Keratinocyte (primary cell): ENCODE measurements around the gene CACNA1C. TPM values are rescaled to one million over a fixed set of nuclear protein-coding genes. Genes with fewer than 3 reads are reported as not detected.

Source experiments
- DNase-seq: peaks from one replicate; pipeline ENCODE4 v3.0.0-alpha.2; 2011; ENCODE audit warnings: low read depth, missing footprints, low spot score
- FAIRE-seq: peaks from 2 replicates; lab custom pipeline; 2011; peaks lifted over from hg19 to GRCh38; lab: Jason Lieb, UNC
- H2AFZ ChIP-seq: 2 replicates; pipeline ENCODE4 v1.6.0; 2012; ENCODE audit warnings: low read length, control low read depth, inconsistent platforms; ENCODE audit not compliant: control insufficient read depth
- H3K27ac ChIP-seq: 2 replicates; pipeline ENCODE4 v1.5.1; 2011; ENCODE audit warnings: low read length; ENCODE audit not compliant: control insufficient read depth, insufficient read depth
- H3K27me3 ChIP-seq: 3 replicates; pipeline ENCODE4 v1.6.0; 2011; ENCODE audit warnings: low read length; ENCODE audit not compliant: control insufficient read depth, insufficient read depth; ENCODE audit errors: extremely low read depth
- H3K36me3 ChIP-seq, 2 experiments: 2 replicates in 1 of 2; 3 replicates in 1 of 2; pipeline ENCODE4 v1.5.1; 2011; ENCODE audit warnings: low read length in 2 of 2, mild to moderate bottlenecking in 1 of 2; ENCODE audit not compliant: control insufficient read depth in 2 of 2, insufficient read depth in 2 of 2; ENCODE audit errors: extremely low read depth in 1 of 2
- H3K4me1 ChIP-seq: 3 replicates; pipeline ENCODE4 v1.5.1; 2011; ENCODE audit warnings: low read length; ENCODE audit not compliant: control insufficient read depth, insufficient read depth; ENCODE audit errors: extremely low read depth
- H3K4me2 ChIP-seq: 3 replicates; pipeline ENCODE4 v1.6.0; 2011; ENCODE audit warnings: low read depth, low read length; ENCODE audit not compliant: control insufficient read depth, insufficient read depth; ENCODE audit errors: extremely low read depth
- H3K4me3 ChIP-seq, 3 experiments: fragments of 200-600 bp in 1 of 3; sonication (generic) in 1 of 3; 2 replicates in 2 of 3; 3 replicates in 1 of 3; pipeline ENCODE4 v1.5.1; 2011 to 2016; ENCODE audit warnings: low read length in 3 of 3, mild to moderate bottlenecking in 3 of 3, control low read depth in 2 of 3, inconsistent platforms in 1 of 3, low read depth in 1 of 3, mixed read lengths in 1 of 3, mixed run types in 1 of 3, moderate library complexity in 1 of 3; ENCODE audit not compliant: control insufficient read depth in 2 of 3, insufficient read depth in 2 of 3; ENCODE audit errors: extremely low read depth in 1 of 3
- H3K79me2 ChIP-seq: 2 replicates; pipeline ENCODE4 v1.6.0; 2012; ENCODE audit warnings: low read length; ENCODE audit not compliant: control insufficient read depth, insufficient read depth
- H3K9ac ChIP-seq: 3 replicates; pipeline ENCODE4 v1.6.0; 2011; ENCODE audit warnings: low read length; ENCODE audit not compliant: control insufficient read depth, insufficient read depth; ENCODE audit errors: extremely low read depth
- H3K9me1 ChIP-seq: 3 replicates; pipeline ENCODE4 v1.6.0; 2011; ENCODE audit warnings: low read length; ENCODE audit not compliant: control insufficient read depth, insufficient read depth; ENCODE audit errors: extremely low read depth
- H3K9me3 ChIP-seq: 2 replicates; pipeline ENCODE4 v1.5.1; 2012; ENCODE audit warnings: low read depth, low read length; ENCODE audit not compliant: control insufficient read depth
- H4K20me1 ChIP-seq: 3 replicates; pipeline ENCODE4 v1.6.0; 2011; ENCODE audit warnings: low read length; ENCODE audit not compliant: control insufficient read depth, insufficient read depth; ENCODE audit errors: extremely low read depth
- EZH2 ChIP-seq: IDR thresholded peaks from one replicate; pipeline ENCODE4 v1.6.1; 2012; ENCODE audit warnings: inconsistent platforms, mild to moderate bottlenecking, low read length, moderate library complexity
- dilution Hi-C: fragments of 300-500 bp; cut with MboI; formaldehyde crosslinking; loops from one replicate; pipeline ENCODE4 v1.7.0; 2020; ENCODE audit warnings: low sequenced_read_pairs; ENCODE audit not compliant: extremely low pct_ligation_motif_present
- polyA plus RNA-seq, 5 experiments: library from polyadenylated mRNA; depleted of rRNA in 3 of 5; stranded (reverse) in 3 of 5; stranded (forward) in 1 of 5; unstranded in 1 of 5; fragments of >200 nt; gene quantifications; 1 replicate in 1 of 5; 2 replicates in 3 of 5; 3 replicates in 1 of 5; pipeline versions ENCODE4 v1.2.1 to v1.2.3, GENCODE V29; 2011 to 2012; ENCODE audit warnings: missing spikeins in 2 of 5, low read depth in 1 of 5, low replicate concordance in 1 of 5
- TF ChIP-seq, protein P1 (sequence below), 3 experiments: IDR thresholded peaks in 1 of 3; conservative IDR thresholded peaks in 1 of 3; optimal IDR thresholded peaks in 1 of 3; 2 replicates in 2 of 3; 3 replicates in 1 of 3; pipeline versions ENCODE3 to v1.5.1; 2011; ENCODE audit warnings: low read length in 3 of 3, mild to moderate bottlenecking in 3 of 3, moderate library complexity in 2 of 3, control low read depth in 1 of 3, inconsistent platforms in 1 of 3; ENCODE audit not compliant: insufficient read depth in 2 of 3; ENCODE audit errors: extremely low read depth in 1 of 3

The CACNA1C gene
- polyA plus RNA-seq, 1 donor (not counting 4 experiments of a cell fraction or from before 2014, with no cell fraction given) = not detected

DNA sequence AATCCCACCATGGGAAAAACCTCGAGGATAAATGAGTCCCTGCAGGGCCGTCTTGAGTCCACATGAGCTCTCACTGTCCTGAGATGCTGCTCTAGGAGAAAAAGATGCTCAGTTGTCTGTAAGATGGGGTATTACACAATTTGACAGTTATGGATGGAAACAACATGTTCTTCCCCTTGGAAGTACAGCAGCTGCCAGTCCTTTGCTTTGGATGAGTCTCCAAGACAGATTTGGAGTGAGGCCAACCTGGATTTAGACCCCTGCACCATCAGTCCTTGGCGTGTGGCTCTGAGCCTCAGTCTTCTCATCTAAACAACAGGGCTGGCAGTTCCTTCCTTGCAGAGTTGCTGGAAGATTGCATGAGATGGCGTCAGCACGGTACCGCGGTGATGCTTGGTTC is 432.9 kb downstream of the CACNA1C start:
- dilution Hi-C loops = no loop called here
- Histone ChIP-seq H4K20me1 (no peaks in the 10 kb centered on the region), H3K36me3 (no peaks in the 10 kb centered on the region), H3K9me1 (no peaks in the 10 kb centered on the region), H3K4me1 (no peaks in the 10 kb centered on the region), H3K27me3 (no peaks in the 10 kb centered on the region), H3K9me3 (no peaks in the 10 kb centered on the region), H3K4me2 (no peak overlapping the region), H2AFZ (no peak overlapping the region), H3K79me2 (no peaks in the 10 kb centered on the region), H3K4me3 (no peak overlapping the region), H3K9ac (no peak overlapping the region), H3K27ac (no peak overlapping the region)
- TF ChIP-seq EZH2 = no peak
- TF ChIP-seq, protein P1, sequence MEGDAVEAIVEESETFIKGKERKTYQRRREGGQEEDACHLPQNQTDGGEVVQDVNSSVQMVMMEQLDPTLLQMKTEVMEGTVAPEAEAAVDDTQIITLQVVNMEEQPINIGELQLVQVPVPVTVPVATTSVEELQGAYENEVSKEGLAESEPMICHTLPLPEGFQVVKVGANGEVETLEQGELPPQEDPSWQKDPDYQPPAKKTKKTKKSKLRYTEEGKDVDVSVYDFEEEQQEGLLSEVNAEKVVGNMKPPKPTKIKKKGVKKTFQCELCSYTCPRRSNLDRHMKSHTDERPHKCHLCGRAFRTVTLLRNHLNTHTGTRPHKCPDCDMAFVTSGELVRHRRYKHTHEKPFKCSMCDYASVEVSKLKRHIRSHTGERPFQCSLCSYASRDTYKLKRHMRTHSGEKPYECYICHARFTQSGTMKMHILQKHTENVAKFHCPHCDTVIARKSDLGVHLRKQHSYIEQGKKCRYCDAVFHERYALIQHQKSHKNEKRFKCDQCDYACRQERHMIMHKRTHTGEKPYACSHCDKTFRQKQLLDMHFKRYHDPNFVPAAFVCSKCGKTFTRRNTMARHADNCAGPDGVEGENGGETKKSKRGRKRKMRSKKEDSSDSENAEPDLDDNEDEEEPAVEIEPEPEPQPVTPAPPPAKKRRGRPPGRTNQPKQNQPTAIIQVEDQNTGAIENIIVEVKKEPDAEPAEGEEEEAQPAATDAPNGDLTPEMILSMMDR (optimal IDR thresholded peaks at IDR 0.05 in 1 of 3, IDR thresholded peaks at IDR 0.05 in 1 of 3, conservative IDR thresholded peaks at IDR 0.05 in 1 of 3; ENCODE audit: extremely low read depth in 1 of 3, insufficient read depth in 2 of 3, low read length in 3 of 3) = no peak
- FAIRE-seq = no peak
- DNase-seq = no peak

DNA sequence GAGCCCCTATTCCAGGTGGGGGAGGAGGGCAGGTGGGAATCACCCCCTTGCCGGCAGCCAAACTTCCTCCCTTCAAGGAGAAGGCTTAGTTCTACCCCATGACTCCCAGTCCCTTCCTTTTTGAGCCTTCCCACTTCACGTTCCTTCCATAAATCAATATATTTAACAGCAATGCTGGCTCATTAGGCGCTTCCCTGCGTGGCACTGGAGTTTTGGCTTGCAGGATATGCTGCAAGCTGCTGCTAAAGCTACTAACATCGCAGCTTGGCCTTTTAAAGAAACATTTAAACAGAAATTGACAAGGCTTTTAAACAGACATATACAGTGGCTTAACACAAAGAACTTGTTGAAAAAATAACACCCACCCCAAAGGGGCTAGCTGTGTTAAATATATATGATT is 434.0 kb downstream of the CACNA1C start:
- no peaks in the 10 kb centered on the region for H3K36me3 ChIP-seq

More for the DNA sequence above, 434.0 kb downstream of the CACNA1C start:
- FAIRE-seq = no peak
- Histone ChIP-seq H3K27ac (no peak overlapping the region), H3K9me1 (no peaks in the 10 kb centered on the region), H3K4me2 (no peak overlapping the region), H3K4me3 (no peak overlapping the region), H4K20me1 (no peaks in the 10 kb centered on the region), H3K27me3 (no peaks in the 10 kb centered on the region), H3K79me2 (no peaks in the 10 kb centered on the region), H3K9me3 (no peaks in the 10 kb centered on the region), H2AFZ (no peak overlapping the region), H3K4me1 (no peaks in the 10 kb centered on the region), H3K9ac (no peak overlapping the region)
- dilution Hi-C loops = no loop called here
- no peak for DNase-seq
- TF ChIP-seq, protein P1 (optimal IDR thresholded peaks at IDR 0.05 in 1 of 3, IDR thresholded peaks at IDR 0.05 in 1 of 3, conservative IDR thresholded peaks at IDR 0.05 in 1 of 3; ENCODE audit: extremely low read depth in 1 of 3, insufficient read depth in 2 of 3, low read length in 3 of 3) = no peak
- TF ChIP-seq EZH2 = no peak
